IMR-90 (cell line): ENCODE measurements around the gene IL1B. TPM values are rescaled to one million over a fixed set of nuclear protein-coding genes. Genes with fewer than 3 reads are reported as not detected.
A peak's percentile ranks its signal among the peaks of the same experiment; 100 is the strongest.

Experiments
- ATAC-seq: fragments of 200-7000 bp; cut with Tn5 transposase; 2 replicates; pipeline ENCODE4 v1.9.1; 2020; ENCODE audit warnings: low read depth, mild to moderate bottlenecking, moderate library complexity
- BruUV-seq: library from RNA; stranded (reverse); fragments of 400-500 nt; replicated peaks from 2 replicates; lab custom pipeline; 2021; lab: Mats Ljungman, UMichigan
- CTCF ChIA-PET: fragments of 300-600 bp; formaldehyde crosslinking; extraction: SDS; loops from one replicate; lab custom pipeline; 2021; ENCODE audit warnings: antibody characterized with exemption; lab: Yijun Ruan, JAX
- POLR2A ChIA-PET: fragments of 300-600 bp; sonication (Branson Sonifier 250); formaldehyde crosslinking; loops from one replicate; lab custom pipeline; 2022; ENCODE audit warnings: antibody characterized with exemption; ENCODE audit not compliant: unreplicated experiment; lab: Charles Lee
- DNase-seq: peaks from one replicate; pipeline ENCODE4 v3.0.0; 2013
- H2AFZ ChIP-seq: replicated peaks from 2 replicates; pipeline ENCODE3; 2013; ENCODE audit warnings: low read length, mild to moderate bottlenecking; ENCODE audit not compliant: poor library complexity
- H2AK5ac ChIP-seq: 2 replicates; pipeline ENCODE4 v1.6.1; 2013; ENCODE audit warnings: low read depth, low read length, inconsistent platforms
- H2AK9ac ChIP-seq: replicated peaks from 2 replicates; pipeline ENCODE3; 2013; ENCODE audit warnings: mild to moderate bottlenecking, low read depth, low read length, moderate library complexity; ENCODE audit not compliant: poor library complexity
- H2BK120ac ChIP-seq: 2 replicates; pipeline ENCODE4 v1.6.1; 2013; ENCODE audit warnings: low read depth, low read length, inconsistent platforms
- H2BK15ac ChIP-seq: 3 replicates; pipeline ENCODE4 v1.6.1; 2013; ENCODE audit warnings: low read depth, low read length, inconsistent platforms
- H2BK20ac ChIP-seq: 2 replicates; pipeline ENCODE4 v1.6.1; 2013; ENCODE audit warnings: low read depth, mild to moderate bottlenecking, inconsistent platforms, low read length, moderate library complexity
- H2BK5ac ChIP-seq: 2 replicates; pipeline ENCODE4 v1.6.1; 2013; ENCODE audit warnings: mild to moderate bottlenecking, low read depth, low read length, inconsistent platforms; ENCODE audit not compliant: poor library complexity, severe bottlenecking
- H3K14ac ChIP-seq: replicated peaks from 2 replicates; pipeline ENCODE4 v1.6.1; 2013; ENCODE audit warnings: low read depth, low read length, inconsistent platforms
- H3K18ac ChIP-seq: 2 replicates; pipeline ENCODE4 v1.6.1; 2013; ENCODE audit warnings: low read depth, low read length, control low read depth
- H3K23ac ChIP-seq: 2 replicates; pipeline ENCODE4 v1.6.1; 2013; ENCODE audit warnings: low read depth, low read length, inconsistent platforms
- H3K27ac ChIP-seq: 2 replicates; pipeline ENCODE4 v1.5.1; 2013; ENCODE audit warnings: mild to moderate bottlenecking, control low read depth, low read length; ENCODE audit not compliant: insufficient read depth
- H3K27me3 ChIP-seq: 2 replicates; pipeline ENCODE4 v1.6.1; 2013; ENCODE audit warnings: low read length; ENCODE audit not compliant: control insufficient read depth, insufficient read depth
- H3K36me3 ChIP-seq: 2 replicates; pipeline ENCODE4 v1.6.1; 2013; ENCODE audit warnings: low read length, mixed read lengths; ENCODE audit not compliant: control insufficient read depth, insufficient read depth
- H3K4ac ChIP-seq: 2 replicates; pipeline ENCODE4 v1.6.1; 2013; ENCODE audit warnings: low read depth, low read length, inconsistent platforms
- H3K4me1 ChIP-seq: 2 replicates; pipeline ENCODE4 v1.6.1; 2013; ENCODE audit warnings: low read length, mixed read lengths; ENCODE audit not compliant: control insufficient read depth, insufficient read depth
- H3K4me2 ChIP-seq: 2 replicates; pipeline ENCODE4 v1.6.1; 2013; ENCODE audit warnings: low read depth, mild to moderate bottlenecking, control low read depth, low read length, moderate library complexity
- H3K4me3 ChIP-seq: 2 replicates; pipeline ENCODE4 v1.5.1; 2013; ENCODE audit warnings: low read depth, mild to moderate bottlenecking, control low read depth, low read length, moderate library complexity; ENCODE audit not compliant: insufficient read depth
- H3K56ac ChIP-seq: 2 replicates; pipeline ENCODE4 v1.6.1; 2013; ENCODE audit warnings: low read length, inconsistent platforms; ENCODE audit not compliant: insufficient read depth; ENCODE audit errors: extremely low read depth
- H3K79me1 ChIP-seq, 2 experiments: 2 replicates each; pipeline ENCODE4 v1.6.1; 2013; ENCODE audit warnings: low read length in 2 of 2, inconsistent platforms in 1 of 2, low read depth in 1 of 2
- H3K9ac ChIP-seq: 2 replicates; pipeline ENCODE4 v1.6.1; 2013; ENCODE audit warnings: low read depth, low read length, control low read depth
- H3K9me1 ChIP-seq: 2 replicates; pipeline ENCODE4 v1.6.1; 2013; ENCODE audit warnings: low read length, inconsistent platforms; ENCODE audit not compliant: insufficient read depth
- H3K9me3 ChIP-seq: 2 replicates; pipeline ENCODE4 v1.6.1; 2013; ENCODE audit warnings: low read length; ENCODE audit not compliant: control insufficient read depth, insufficient read depth
- H4K20me1 ChIP-seq: 2 replicates; pipeline ENCODE4 v1.6.1; 2013; ENCODE audit warnings: low read length, inconsistent platforms; ENCODE audit not compliant: insufficient read depth
- H4K5ac ChIP-seq: 2 replicates; pipeline ENCODE4 v1.6.1; 2013; ENCODE audit warnings: mild to moderate bottlenecking, low read depth, low read length, control low read depth
- H4K8ac ChIP-seq, 2 experiments: 2 replicates each; pipeline ENCODE4 v1.6.1; 2013; ENCODE audit warnings: low read depth in 2 of 2, low read length in 2 of 2, control low read depth in 1 of 2, inconsistent platforms in 1 of 2
- H4K91ac ChIP-seq: 2 replicates; pipeline ENCODE4 v1.6.1; 2013; ENCODE audit warnings: low read depth, low read length, inconsistent platforms; ENCODE audit not compliant: insufficient read depth
- BHLHE40 ChIP-seq: fragments of 150-350 bp; IDR thresholded peaks from 2 replicates; pipeline ENCODE4 v1.6.1; 2016; ENCODE audit warnings: mild to moderate bottlenecking, low read depth, low read length
- CEBPB ChIP-seq: IDR thresholded peaks from 2 replicates; pipeline ENCODE4 v1.6.1; 2012; ENCODE audit warnings: low read depth, low read length, improper control_type of control experiment
- CHD1 ChIP-seq: IDR thresholded peaks from 2 replicates; pipeline ENCODE4 v1.6.1; 2012; ENCODE audit warnings: low read depth, low read length, improper control_type of control experiment
- FOS ChIP-seq: fragments of 150-350 bp; IDR thresholded peaks from 2 replicates; pipeline ENCODE4 v1.6.1; 2016; ENCODE audit warnings: low read depth, low read length
- MAFK ChIP-seq: IDR thresholded peaks from 2 replicates; pipeline ENCODE4 v1.6.1; 2012; ENCODE audit warnings: low read depth, low read length, improper control_type of control experiment
- MAZ ChIP-seq: IDR thresholded peaks from 2 replicates; pipeline ENCODE4 v1.6.1; 2012; ENCODE audit warnings: low read depth, mild to moderate bottlenecking, low read length, improper control_type of control experiment, moderate library complexity, borderline replicate concordance
- MXI1 ChIP-seq: IDR thresholded peaks from 2 replicates; pipeline ENCODE4 v1.6.1; 2012; ENCODE audit warnings: low read depth, mild to moderate bottlenecking, low read length, moderate library complexity, borderline replicate concordance
- NFE2L2 ChIP-seq: fragments of 150-350 bp; IDR thresholded peaks from 2 replicates; pipeline ENCODE4 v1.6.1; 2016; ENCODE audit warnings: low read depth, mild to moderate bottlenecking, low read length
- POLR2A ChIP-seq: IDR thresholded peaks from 2 replicates; pipeline ENCODE4 v1.6.1; 2012; ENCODE audit warnings: mild to moderate bottlenecking, low read depth, low read length
- RAD21 ChIP-seq: IDR thresholded peaks from 2 replicates; pipeline ENCODE4 v1.6.1; 2012; ENCODE audit warnings: low read length, improper control_type of control experiment
- RCOR1 ChIP-seq: IDR thresholded peaks from 2 replicates; pipeline ENCODE4 v1.6.1; 2012; ENCODE audit warnings: mild to moderate bottlenecking, low read length, improper control_type of control experiment; ENCODE audit not compliant: insufficient replicate concordance
- RFX5 ChIP-seq: IDR thresholded peaks from 2 replicates; pipeline ENCODE4 v1.8.0; 2012; ENCODE audit warnings: low read depth, mild to moderate bottlenecking, low read length, moderate library complexity
- SMC3 ChIP-seq: fragments of 150-350 bp; IDR thresholded peaks from 2 replicates; pipeline ENCODE4 v1.6.1; 2016; ENCODE audit warnings: low read depth, mild to moderate bottlenecking, antibody characterized with exemption, low read length, moderate library complexity
- WGBS, 2 experiments: methylation state at CpG; one replicate each; pipeline versions ENCODE4 v1.1.5 to v1.1.7; 2013; ENCODE audit warnings: missing lambda C conversion rate in 2 of 2; ENCODE audit not compliant: insufficient read length in 1 of 2; ENCODE audit errors: extremely low coverage in 2 of 2; 5-methylcytosine and 5-hydroxymethylcytosine counted together
- dilution Hi-C: fragments of 300-500 bp; cut with HindIII; formaldehyde crosslinking; loops from one replicate; pipeline ENCODE4 v1.14.3; 2018; ENCODE audit warnings: low sequenced_read_pairs; ENCODE audit not compliant: unreplicated experiment
- in situ Hi-C: fragments of 300-500 bp; cut with MboI; formaldehyde crosslinking; loops from 3 replicates; pipeline ENCODE4 v1.14.3; 2019; ENCODE audit warnings: low sequenced_read_pairs, inconsistent platforms, mixed read lengths
- intact Hi-C: fragments of 100-400 bp; cut with micrococcal nuclease; formaldehyde crosslinking; loops from 2 replicates; pipeline ENCODE4 v1.10.0; 2022
- polyA plus RNA-seq, 3 experiments: library from polyadenylated mRNA; depleted of rRNA; stranded (reverse); fragments of >200 nt; gene quantifications; 2 replicates each; pipeline ENCODE4 v1.2.3, GENCODE V29; 2012; ENCODE audit warnings: low replicate concordance in 1 of 3
- total RNA-seq: library from RNA; depleted of rRNA; stranded (reverse); fragments of >200 nt; gene quantifications from 2 replicates; pipeline ENCODE4 v1.2.3, GENCODE V29; 2012
- TF ChIP-seq, protein P1 (sequence below): conservative IDR thresholded peaks from 2 replicates; pipeline ENCODE4 v1.5.1; 2012; ENCODE audit warnings: mild to moderate bottlenecking, low read depth, low read length, improper control_type of control experiment
- TF ChIP-seq, protein P2 (sequence below): fragments of 150-350 bp; IDR thresholded peaks from 2 replicates; pipeline ENCODE4 v1.6.1; 2017; ENCODE audit warnings: mild to moderate bottlenecking, antibody characterized with exemption, low read length, low read depth
- TF ChIP-seq, protein P3 (sequence below): fragments of 150-350 bp; IDR thresholded peaks from 2 replicates; pipeline ENCODE4 v1.6.1; 2016; ENCODE audit warnings: low read depth, mild to moderate bottlenecking, low read length, moderate library complexity, borderline replicate concordance

Gene IL1B
- total and polyA plus RNA-seq, 2 of the 4 experiments (the other 2 are of a cell fraction): 3.0 to 4.4 TPM

DNA sequence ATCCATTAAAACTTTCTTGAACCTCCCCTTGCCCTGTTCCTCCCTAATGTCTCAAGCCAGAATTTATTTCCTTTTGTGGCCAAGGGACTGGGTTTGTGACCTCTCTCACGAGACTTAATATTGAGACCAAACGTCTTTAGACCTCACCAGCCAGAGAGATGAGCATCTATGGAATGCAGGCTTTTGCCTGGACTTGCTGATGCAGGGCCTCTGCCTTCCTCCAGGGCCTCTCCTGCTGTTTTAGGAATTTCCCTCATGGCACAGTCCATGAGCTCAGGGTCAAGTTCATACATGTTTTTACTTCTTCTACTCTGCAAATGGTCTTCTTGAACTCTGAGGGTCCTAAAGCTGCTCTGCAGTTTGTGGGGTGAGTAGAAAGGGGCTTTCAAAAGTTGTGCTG is 22.3 kb downstream of the IL1B start:
- ATAC-seq (peak; percentile 78), DNase-seq (peak; percentile 57)
- CTCF ChIA-PET: interaction anchor here (1.0 kb wide), 1 partner anchor 67 kb away, joined by 4 read pairs; no protein-coding TSS in a partner anchor
- Histone ChIP-seq H2BK5ac (peak overlapping the region; percentile 59), H4K20me1 (no peaks in the 10 kb centered on the region), H2AFZ (peak overlapping the region; percentile 54), H3K9me1 (peaks cover 17% of the 10 kb centered on the region), H3K4ac (peak overlapping the region; percentile 88), H3K14ac (peak overlapping the region; percentile 58), H4K91ac (peak overlapping the region; percentile 74), H2BK20ac (peak overlapping the region; percentile 85), H3K18ac (peak overlapping the region; percentile 69), H3K23ac (peak overlapping the region; percentile 58; the same call in 1 of the 2 replicates), H3K36me3 (no peaks in the 10 kb centered on the region), H3K79me1 (peaks cover 4 to 9% of the 10 kb centered on the region in 2 experiments; a peak in 2 of 4 replicates), H4K8ac (peak overlapping the region; percentile 35 to 84; a peak in 3 of 4 replicates), H2AK5ac (peak overlapping the region; percentile 71; the same call in 1 of the 2 replicates), H3K27me3 (no peaks in the 10 kb centered on the region), H3K4me3 (no peak overlapping the region), H3K4me1 (peaks cover 22% of the 10 kb centered on the region), H3K56ac (peak overlapping the region; percentile 81; the same call in 1 of the 2 replicates), H2BK120ac (peak overlapping the region; percentile 90), H3K27ac (peak overlapping the region; percentile 41; the same call in 1 of the 2 replicates), H3K9ac (peak overlapping the region; percentile 55), H2BK15ac (peak overlapping the region; percentile 95; the same call in 2 of the 3 replicates), H2AK9ac (no peak overlapping the region), H4K5ac (peak overlapping the region; percentile 72), H3K9me3 (no peaks in the 10 kb centered on the region), H3K4me2 (0 out of 2 replicates have a peak overlapping the region, but pooled peaks have one; percentile 1)
- BruUV-seq: no TSS peak
- intact Hi-C loops: no loop called here
- TF ChIP-seq POLR2A: no peak
- TF ChIP-seq, protein P1, sequence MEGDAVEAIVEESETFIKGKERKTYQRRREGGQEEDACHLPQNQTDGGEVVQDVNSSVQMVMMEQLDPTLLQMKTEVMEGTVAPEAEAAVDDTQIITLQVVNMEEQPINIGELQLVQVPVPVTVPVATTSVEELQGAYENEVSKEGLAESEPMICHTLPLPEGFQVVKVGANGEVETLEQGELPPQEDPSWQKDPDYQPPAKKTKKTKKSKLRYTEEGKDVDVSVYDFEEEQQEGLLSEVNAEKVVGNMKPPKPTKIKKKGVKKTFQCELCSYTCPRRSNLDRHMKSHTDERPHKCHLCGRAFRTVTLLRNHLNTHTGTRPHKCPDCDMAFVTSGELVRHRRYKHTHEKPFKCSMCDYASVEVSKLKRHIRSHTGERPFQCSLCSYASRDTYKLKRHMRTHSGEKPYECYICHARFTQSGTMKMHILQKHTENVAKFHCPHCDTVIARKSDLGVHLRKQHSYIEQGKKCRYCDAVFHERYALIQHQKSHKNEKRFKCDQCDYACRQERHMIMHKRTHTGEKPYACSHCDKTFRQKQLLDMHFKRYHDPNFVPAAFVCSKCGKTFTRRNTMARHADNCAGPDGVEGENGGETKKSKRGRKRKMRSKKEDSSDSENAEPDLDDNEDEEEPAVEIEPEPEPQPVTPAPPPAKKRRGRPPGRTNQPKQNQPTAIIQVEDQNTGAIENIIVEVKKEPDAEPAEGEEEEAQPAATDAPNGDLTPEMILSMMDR: no peak
- TF ChIP-seq, protein P2, sequence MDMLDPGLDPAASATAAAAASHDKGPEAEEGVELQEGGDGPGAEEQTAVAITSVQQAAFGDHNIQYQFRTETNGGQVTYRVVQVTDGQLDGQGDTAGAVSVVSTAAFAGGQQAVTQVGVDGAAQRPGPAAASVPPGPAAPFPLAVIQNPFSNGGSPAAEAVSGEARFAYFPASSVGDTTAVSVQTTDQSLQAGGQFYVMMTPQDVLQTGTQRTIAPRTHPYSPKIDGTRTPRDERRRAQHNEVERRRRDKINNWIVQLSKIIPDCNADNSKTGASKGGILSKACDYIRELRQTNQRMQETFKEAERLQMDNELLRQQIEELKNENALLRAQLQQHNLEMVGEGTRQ: no peak
- no peak for TF ChIP-seq NFE2L2
- no peak; the same call in 1 of the 2 replicates for TF ChIP-seq BHLHE40
- no peak for TF ChIP-seq FOS
- TF ChIP-seq RCOR1: no peak
- no peak for TF ChIP-seq RAD21
- TF ChIP-seq RFX5: no peak
- TF ChIP-seq CHD1: no peak
- TF ChIP-seq SMC3: no peak
- TF ChIP-seq, protein P3, sequence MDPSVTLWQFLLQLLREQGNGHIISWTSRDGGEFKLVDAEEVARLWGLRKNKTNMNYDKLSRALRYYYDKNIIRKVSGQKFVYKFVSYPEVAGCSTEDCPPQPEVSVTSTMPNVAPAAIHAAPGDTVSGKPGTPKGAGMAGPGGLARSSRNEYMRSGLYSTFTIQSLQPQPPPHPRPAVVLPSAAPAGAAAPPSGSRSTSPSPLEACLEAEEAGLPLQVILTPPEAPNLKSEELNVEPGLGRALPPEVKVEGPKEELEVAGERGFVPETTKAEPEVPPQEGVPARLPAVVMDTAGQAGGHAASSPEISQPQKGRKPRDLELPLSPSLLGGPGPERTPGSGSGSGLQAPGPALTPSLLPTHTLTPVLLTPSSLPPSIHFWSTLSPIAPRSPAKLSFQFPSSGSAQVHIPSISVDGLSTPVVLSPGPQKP: no peak
- no peak for TF ChIP-seq MAZ
- no peak for TF ChIP-seq MXI1
- TF ChIP-seq MAFK: no peak
- TF ChIP-seq CEBPB: no peak
- dilution Hi-C loops: no loop called here
- no CpG with 5 or more reads among the region's 2 CpGs for WGBS, 2 experiments
- in situ Hi-C loops: no loop called here
- POLR2A ChIA-PET: interaction anchor here (0.6 kb wide), 1 partner anchor 14 kb away, joined by 3 read pairs; no protein-coding TSS in a partner anchor
